ENCODE results near the gene VOPP1.

Gene VOPP1

DNA sequence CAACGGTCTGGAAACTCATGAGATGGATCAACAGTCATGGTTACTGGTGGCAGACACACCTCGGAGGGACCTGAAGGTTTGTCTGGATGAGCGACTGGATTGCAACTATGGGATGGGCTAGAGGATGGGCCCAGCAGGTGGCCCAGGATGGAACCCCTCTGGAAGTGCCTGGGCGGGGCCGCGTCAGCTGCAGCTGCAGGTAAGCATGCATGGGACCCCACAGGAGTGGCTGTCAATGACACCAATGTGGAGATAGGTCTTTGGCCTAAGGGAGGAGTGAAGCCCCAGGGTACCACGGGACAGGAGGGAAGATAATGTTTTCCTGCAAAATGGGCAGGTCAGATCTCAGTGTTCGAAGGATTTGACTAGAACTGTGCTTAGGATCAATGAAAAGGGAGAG, 103.8 kb downstream of the VOPP1 start:
- no peak for DNase-seq (ENCODE audit: low read depth)

DNA sequence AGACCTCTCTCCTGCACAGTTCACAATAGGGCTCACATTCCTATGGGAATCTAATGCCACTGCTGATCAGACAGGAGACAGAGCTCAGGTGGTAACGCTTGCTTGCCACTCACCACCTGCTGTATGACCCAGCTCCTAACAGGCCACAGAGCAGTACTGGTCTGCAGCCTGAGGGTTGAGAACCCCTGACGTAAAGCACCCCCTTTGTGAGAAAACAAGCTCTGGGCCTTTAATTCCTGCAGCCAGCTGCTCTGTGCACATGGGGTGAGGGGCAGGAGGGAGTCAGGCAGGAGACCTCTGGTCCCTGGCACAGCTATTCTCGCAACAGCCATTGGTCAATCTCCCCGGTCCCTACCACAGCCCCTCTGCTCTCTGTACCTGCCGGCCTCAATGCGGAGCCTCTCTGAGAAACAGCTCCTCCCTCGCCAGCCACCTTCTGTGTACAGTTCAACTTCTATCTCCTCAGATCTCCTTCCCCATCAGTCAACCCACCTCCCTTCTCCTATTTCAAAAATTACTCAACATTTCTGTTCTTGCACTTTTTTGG, 105.2 kb downstream of the VOPP1 start:
- DNase-seq (ENCODE audit: low read depth), result no peak

DNA sequence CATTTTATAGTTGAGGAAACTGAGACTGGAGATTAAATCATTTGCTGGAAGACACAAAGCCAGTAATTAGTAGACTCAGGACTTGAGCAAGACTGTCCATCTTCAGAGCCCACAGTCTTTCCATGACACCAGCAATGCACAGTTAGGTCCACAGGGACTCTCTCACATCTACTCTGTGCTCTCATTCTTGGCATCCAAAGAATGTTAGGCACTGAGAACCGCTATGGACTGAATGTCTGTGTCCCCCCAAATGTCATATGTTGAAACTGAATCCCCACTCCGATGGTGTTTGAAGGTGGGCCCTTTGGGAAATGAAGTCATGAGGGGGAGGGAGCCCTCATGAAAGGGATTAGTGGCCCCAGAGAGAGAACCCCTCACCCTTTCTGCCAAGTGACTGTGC, 106.6 kb downstream of the VOPP1 start:
- no peak for DNase-seq (ENCODE audit: low read depth)

GRCh38 chr7:55464422-55464821, 107.9 kb downstream of the VOPP1 start:
- DNase-seq (ENCODE audit: low read depth), result no peak

GRCh38 chr7:55463686-55464262, 108.5 kb downstream of the VOPP1 start:
- DNase-seq (ENCODE audit: low read depth), result no peak

DNA sequence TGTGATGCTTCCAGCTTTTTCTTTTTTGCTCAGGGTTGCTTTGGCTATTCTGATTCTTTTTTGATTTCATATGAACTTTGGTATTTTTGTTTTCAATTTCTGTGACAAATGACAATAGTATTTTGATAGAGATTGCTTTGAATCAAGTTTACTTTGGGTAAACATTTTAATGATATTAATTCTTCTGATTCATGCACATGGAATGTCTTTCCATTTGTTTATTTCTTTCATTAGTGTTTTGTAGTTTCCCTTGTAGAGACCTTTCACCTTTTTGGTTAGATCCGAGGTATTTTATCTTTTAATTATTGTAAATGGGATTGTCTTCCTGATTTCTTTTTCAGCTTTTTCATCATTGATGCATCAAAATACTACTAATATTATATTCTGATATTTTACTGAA, 114.0 kb downstream of the VOPP1 start:
- DNase-seq (ENCODE audit: low read depth), result no peak

DNA sequence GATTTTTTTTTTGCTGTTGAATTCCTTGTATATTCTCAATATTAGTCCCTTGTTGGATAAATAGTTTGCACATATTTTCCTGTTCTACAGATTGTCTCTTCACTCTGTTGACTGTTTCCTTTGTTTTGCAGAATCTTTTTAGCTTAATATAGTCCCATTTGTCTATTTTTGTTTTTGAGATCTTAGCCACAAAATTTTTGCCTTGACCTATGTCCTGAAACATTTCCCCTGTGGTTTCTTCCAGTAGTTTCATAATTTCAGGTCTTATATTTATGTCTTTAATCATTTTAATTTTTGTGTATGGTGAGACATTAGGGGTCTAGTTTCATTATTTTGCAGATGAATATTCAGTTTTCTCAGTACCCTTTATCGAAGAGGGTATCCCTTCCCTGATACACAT, 114.5 kb downstream of the VOPP1 start:
- DNase-seq (ENCODE audit: low read depth), result no peak

DNA sequence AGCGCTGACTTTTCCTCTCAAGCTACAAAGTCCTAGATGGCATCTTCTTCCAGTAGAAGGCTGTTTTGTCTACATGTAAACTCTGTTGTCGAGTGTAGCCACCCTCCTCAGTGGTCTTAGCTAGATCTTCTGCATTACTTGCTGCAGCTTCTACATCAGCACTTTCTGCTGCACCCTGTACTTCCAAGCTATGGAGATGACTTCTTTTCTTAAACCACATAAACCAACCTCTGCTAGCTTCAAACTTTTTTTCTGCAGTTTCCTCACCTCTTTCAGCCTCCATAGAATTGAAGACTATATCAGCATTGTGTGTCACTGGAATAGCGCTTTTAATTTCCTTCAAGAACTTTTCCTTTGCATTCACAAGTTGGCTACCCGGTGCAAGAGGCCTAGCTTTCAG, 119.3 kb downstream of the VOPP1 start:
- DNase-seq (ENCODE audit: low read depth), result no peak

DNA sequence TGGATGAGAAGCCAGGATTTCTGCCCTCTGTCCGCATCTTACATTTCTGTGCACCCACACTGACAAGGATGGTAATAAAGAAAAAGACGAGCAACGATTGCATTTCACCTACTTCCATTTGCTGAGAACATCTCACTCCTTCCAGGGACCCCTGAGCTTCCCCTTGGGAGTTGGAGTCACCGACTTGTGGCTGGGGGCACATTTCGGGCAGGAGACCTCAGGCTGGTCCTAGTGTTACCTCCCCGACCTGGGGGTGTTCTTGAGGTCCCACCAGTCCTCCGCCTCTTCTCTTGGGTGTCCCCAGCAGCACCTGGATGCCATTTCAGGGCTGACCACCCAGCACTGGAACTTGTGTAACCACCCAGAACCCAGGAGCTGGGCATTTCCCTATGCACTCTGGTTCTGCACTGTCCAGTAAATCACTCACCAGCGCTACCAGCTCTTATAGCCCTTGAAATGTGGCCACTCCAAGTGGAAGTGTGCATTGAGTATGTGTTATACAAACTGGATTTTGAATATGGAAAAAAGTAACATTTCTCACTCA, 122.2 kb downstream of the VOPP1 start:
- no peak for DNase-seq (ENCODE audit: low read depth)

GRCh38 chr7:55449205-55449991, 122.9 kb downstream of the VOPP1 start:
- no peak for DNase-seq (ENCODE audit: low read depth)

DNA sequence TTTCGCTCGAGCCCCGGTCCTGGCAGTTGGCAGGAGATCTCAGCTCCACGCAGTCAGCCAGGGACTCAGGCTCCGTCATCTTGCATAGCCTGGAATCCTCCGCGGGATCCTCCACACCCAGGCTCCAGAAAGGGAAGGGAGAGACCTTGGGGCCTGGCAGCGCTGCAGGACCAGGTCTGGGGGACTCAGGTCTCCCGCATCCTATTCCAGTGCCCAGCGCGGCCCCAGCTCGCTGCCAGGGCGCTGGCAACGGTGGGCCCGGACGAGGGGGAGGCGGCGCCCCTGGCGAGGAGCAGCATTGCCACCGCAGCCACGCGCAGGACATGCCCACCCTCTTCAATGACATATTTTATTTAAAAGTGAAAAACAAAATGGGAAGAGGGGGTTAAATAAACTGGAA, 123.8 kb downstream of the VOPP1 start:
- DNase-seq (ENCODE audit: low read depth), result no peak

GRCh38 chr7:55444786-55445185, 127.5 kb downstream of the VOPP1 start:
- DNase-seq (ENCODE audit: low read depth), result no peak

DNA sequence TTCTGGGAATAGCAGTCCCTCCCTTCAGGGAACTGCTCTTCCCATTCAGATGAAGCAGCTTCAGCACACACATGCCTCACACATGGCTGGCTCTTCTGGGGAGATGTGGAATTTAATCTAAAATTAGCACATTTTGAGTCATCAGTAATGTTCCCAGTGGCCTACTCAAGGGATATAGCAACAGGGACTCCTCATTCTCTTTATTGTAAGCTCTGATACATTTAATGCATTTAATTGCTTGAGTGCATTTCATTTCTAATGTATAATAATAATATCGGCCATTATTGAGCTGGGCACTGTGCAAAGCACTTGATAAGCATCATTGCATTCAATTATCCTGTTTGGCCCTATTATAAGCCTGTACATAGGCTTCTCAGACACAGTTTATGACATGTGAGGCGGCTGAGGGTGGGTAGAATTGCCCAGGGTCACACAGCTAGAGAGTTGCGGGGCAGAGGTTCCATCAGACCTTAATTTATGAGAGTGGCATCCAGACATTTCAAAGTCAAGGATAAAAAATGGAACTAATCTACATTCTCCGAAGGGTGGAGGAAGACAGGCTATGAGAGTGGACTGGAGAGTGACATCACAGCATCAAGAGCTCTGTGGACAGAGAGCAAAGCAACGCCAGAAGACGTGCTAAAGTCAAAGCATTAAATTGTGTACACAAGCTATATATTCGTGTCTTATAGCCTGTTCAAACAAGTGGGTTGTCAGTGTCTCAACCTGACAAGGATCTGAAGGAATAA, 130.4 kb downstream of the VOPP1 start:
- DNase-seq (ENCODE audit: low read depth), result peak; percentile 41

GRCh38 chr7:55441002-55441401, 131.3 kb downstream of the VOPP1 start:
- DNase-seq (ENCODE audit: low read depth), result no peak

GRCh38 chr7:55440040-55440690, 132.1 kb downstream of the VOPP1 start:
- no peak for DNase-seq (ENCODE audit: low read depth)

DNA sequence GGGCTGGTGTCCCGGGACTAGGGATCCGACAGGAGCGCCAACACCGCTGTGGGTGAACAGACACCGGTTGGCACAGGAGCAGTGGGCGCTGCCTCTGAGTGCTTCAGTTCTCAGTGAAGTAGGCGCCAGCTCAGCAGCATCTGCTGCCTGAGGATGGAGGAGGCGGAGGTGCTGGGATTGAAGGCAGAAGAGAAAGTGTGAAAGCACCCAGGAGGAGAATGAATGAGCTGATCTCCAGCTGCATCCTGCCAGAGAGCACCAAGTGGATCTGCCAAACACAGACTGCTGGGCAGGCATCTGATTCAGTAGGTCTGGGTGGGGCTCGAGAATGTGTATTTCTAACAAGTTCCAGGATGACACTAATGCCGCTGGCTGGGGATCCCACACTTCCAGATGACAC, 132.7 kb downstream of the VOPP1 start:
- DNase-seq (ENCODE audit: low read depth), result no peak

DNA sequence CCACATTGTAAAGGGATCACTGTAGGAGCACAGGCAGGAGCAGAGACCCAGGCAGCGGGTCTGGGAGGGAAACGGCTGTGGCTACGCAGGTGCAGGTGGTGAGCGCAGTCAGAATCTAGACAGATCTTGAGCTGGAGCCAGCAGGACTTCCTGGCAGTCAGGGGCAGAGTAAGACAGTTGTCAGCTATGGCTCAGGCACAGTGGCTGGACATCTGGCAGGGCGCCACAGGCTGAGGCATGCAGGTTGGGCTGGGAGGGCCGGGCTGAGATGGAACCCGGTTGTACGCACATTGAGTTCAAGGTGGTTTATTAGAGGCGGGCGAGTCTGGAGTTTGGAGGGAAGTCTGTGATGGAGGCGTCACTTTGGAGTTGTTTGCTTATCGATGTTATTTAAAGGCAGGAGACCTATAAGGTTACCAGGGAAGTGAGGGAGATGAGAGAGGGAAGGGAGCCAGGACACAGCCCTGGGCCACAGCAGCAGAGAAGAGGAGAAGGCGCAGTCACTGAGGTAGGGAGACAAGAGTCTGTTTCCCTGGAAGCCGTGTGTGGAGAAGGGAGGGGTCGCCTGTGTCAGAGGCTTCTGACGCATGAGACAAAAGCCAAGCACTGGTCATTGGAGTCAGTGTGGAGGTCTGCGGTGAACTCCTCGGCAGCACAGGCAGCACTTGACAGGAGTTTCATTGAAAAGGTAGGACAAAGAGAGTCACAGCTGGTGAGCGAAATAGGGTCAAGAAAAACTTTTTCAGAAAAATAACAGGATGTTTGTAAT, 133.4 kb downstream of the VOPP1 start:
- no peak for DNase-seq (ENCODE audit: low read depth)

DNA sequence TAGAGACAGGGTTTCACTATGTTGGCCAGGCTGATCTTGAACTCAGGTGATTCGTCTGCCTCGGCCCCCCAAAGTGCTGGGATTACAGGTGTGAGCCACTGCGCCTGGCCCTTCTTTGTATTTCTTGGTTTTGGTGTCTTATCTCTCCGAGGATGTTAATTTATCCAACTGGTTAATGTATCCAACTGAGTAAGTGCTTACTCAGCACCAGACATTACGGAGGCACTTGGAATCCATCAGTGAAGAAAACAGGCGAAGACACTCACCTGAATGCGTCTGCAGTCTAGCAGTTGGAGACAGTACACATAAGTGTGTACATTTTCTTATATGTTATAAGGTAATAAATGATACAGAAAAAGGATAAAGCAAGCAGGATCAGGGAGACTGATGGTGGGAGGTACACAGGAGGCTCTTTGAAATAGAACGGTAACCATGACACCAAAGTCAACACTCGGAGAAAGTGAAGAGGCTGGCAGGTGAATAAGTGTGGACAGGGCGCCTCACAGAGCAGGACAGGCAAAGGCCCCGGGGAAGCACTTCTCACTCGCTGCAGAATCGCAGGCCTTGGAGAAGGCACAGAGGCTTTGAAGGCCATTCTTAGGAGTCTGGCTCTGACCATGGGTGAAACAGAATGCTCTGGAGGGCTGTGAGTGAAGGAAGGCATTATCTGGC, 134.1 kb downstream of the VOPP1 start:
- DNase-seq (ENCODE audit: low read depth), result no peak

DNA sequence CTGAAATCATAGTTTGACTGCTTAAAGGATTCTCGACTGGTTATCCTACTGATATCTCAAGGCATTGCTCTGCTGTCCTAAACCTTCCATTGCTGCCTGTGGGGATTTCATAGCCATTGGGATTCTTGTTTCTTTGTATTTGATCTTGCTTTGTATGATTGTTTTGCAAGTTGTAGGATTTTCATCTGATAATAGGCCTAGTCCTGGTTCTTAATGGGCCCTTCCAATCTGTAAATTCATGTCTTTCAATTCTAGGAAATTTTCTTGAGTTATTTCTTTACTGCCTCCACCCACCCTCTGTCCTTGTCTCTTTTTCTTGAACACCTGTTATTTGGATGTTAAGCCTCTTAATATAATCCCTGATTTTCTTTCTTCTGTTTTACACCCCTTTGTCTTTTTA, 134.9 kb downstream of the VOPP1 start:
- no peak for DNase-seq (ENCODE audit: low read depth)

DNA sequence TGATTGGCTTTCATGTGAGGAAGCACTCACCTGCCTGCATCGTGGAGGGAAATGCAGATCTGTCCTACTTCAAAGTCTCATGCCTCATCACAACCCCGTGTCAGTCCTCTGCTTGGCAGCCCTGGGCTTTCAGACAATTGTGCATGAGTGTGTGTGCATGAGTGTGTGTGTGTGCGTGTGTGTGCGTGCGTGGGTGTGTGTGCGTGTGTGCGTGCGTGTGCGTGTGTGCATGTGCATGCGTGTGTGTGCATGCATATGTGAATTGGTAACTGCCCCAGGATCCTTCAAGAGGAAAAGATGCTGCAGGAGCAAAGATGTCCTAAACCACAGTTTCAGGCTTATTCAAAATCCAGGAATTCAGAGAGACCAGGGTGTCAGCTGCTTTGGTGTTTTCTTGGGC, 135.8 kb downstream of the VOPP1 start:
- no peak for DNase-seq (ENCODE audit: low read depth)

DNA sequence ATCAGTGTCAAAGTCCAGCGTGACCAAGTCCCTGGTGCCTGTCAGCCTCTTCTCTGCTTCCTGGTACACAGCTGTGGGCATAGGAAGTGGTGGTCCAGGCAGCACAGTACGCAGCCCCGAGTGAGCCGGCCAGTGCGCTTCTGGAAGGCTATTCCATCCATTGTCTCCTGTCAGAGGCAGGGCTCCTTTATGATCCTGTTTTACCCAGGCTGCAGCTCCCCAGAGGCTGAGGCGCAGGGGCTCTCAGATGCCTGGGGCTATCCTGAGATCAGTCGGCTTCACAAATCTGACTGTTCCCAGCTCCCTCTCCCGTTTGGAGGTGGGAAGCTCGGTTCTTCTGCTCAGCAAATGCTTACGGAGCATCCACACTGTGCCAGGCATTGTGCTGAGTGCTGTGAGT, 136.8 kb downstream of the VOPP1 start:
- no peak for DNase-seq (ENCODE audit: low read depth)
